ENCODE data around the gene OR8H2. TPM values are rescaled to one million over a fixed set of nuclear protein-coding genes. Genes with fewer than 3 reads are reported as not detected.

OR8H2 gene
- total and polyA plus RNA-seq, 2 donors, result not detected

Small RNA genes lying within 50 kb of the gene (small RNA-seq; reads per million reads assigned to genes)
- not detected for gene OR8I4P

Other genes starting within 250 kb of the OR8H2 start
- gene TRIM51, start 220.4 kb upstream of the OR8H2 start, total RNA-seq, result not detected
- not detected for gene TRIM51, start 220.4 kb upstream of the OR8H2 start, polyA plus RNA-seq
- gene OR5W2, start 189.1 kb upstream of the OR8H2 start, total RNA-seq, result not detected
- not detected for gene OR5W2, start 189.1 kb upstream of the OR8H2 start, polyA plus RNA-seq
- gene OR5I1, start 167.3 kb upstream of the OR8H2 start, total RNA-seq, result not detected
- gene OR5I1, start 167.3 kb upstream of the OR8H2 start, polyA plus RNA-seq, result not detected
- not detected for gene OR10AG1, start 133.7 kb upstream of the OR8H2 start, total RNA-seq
- gene OR10AG1, start 133.7 kb upstream of the OR8H2 start, polyA plus RNA-seq, result not detected
- not detected for gene OR5F1, start 109.1 kb upstream of the OR8H2 start, total RNA-seq
- not detected for gene OR5F1, start 109.1 kb upstream of the OR8H2 start, polyA plus RNA-seq
- not detected for gene OR5AS1, start 76.0 kb upstream of the OR8H2 start, total RNA-seq
- not detected for gene OR5AS1, start 76.0 kb upstream of the OR8H2 start, polyA plus RNA-seq
- not detected for gene OR8I2, start 10.4 kb upstream of the OR8H2 start, total RNA-seq
- not detected for gene OR8I2, start 10.4 kb upstream of the OR8H2 start, polyA plus RNA-seq
- not detected for gene OR8H3, start 18.7 kb downstream of the OR8H2 start, total RNA-seq
- not detected for gene OR8H3, start 18.7 kb downstream of the OR8H2 start, polyA plus RNA-seq
- not detected for gene OR8J3, start 36.5 kb downstream of the OR8H2 start, total RNA-seq
- gene OR8J3, start 36.5 kb downstream of the OR8H2 start, polyA plus RNA-seq, result not detected
- not detected for gene OR8K5, start 56.6 kb downstream of the OR8H2 start, total RNA-seq
- not detected for gene OR8K5, start 56.6 kb downstream of the OR8H2 start, polyA plus RNA-seq
- not detected for gene OR5J2, start 72.9 kb downstream of the OR8H2 start, total RNA-seq
- not detected for gene OR5J2, start 72.9 kb downstream of the OR8H2 start, polyA plus RNA-seq
- not detected for gene OR5T2, start 130.6 kb downstream of the OR8H2 start, total RNA-seq
- gene OR5T2, start 130.6 kb downstream of the OR8H2 start, polyA plus RNA-seq, result not detected
- not detected for gene OR5T3, start 148.6 kb downstream of the OR8H2 start, total RNA-seq
- not detected for gene OR5T3, start 148.6 kb downstream of the OR8H2 start, polyA plus RNA-seq
- not detected for gene OR5T1, start 170.5 kb downstream of the OR8H2 start, total RNA-seq
- not detected for gene OR5T1, start 170.5 kb downstream of the OR8H2 start, polyA plus RNA-seq
- not detected for gene OR8H1, start 188.6 kb downstream of the OR8H2 start, total RNA-seq
- not detected for gene OR8H1, start 188.6 kb downstream of the OR8H2 start, polyA plus RNA-seq
- gene OR8K3, start 211.5 kb downstream of the OR8H2 start, total RNA-seq, result not detected
- not detected for gene OR8K3, start 211.5 kb downstream of the OR8H2 start, polyA plus RNA-seq
- not detected for gene OR8K1, start 242.4 kb downstream of the OR8H2 start, total RNA-seq
- gene OR8K1, start 242.4 kb downstream of the OR8H2 start, polyA plus RNA-seq, result not detected